H9 (cell line): ENCODE data around the gene LILRA6. TPM values are rescaled to one million over a fixed set of nuclear protein-coding genes. Genes with fewer than 3 reads are reported as not detected.

Experiments used
- DNase-seq: peaks from one replicate; pipeline ENCODE4 v3.0.0-alpha.2; 2017
- H2AFZ ChIP-seq: one replicate; pipeline ENCODE4 v1.6.1; 2013; ENCODE audit warnings: mild to moderate bottlenecking, low read length, control low read depth, moderate library complexity
- H2AK5ac ChIP-seq: 2 replicates; pipeline ENCODE4 v1.6.1; 2013; ENCODE audit warnings: low read length, control low read depth, mixed read lengths; ENCODE audit not compliant: insufficient read length
- H2BK120ac ChIP-seq: one replicate; pipeline ENCODE4 v1.6.1; 2013; ENCODE audit warnings: low read depth, mild to moderate bottlenecking, low read length, control low read depth, inconsistent platforms; ENCODE audit not compliant: poor library complexity, severe bottlenecking
- H2BK12ac ChIP-seq: 2 replicates; pipeline ENCODE4 v1.6.1; 2013; ENCODE audit warnings: low read length, control low read depth, mixed read lengths, low read depth; ENCODE audit not compliant: insufficient read length
- H2BK15ac ChIP-seq: 2 replicates; pipeline ENCODE4 v1.6.1; 2013; ENCODE audit warnings: low read depth, low read length, control low read depth
- H2BK20ac ChIP-seq: one replicate; pipeline ENCODE4 v1.6.1; 2013; ENCODE audit warnings: low read depth, mild to moderate bottlenecking, low read length, control low read depth, inconsistent platforms; ENCODE audit not compliant: poor library complexity, severe bottlenecking
- H2BK5ac ChIP-seq: 2 replicates; pipeline ENCODE4 v1.6.1; 2013; ENCODE audit warnings: low read length, control low read depth, mixed read lengths; ENCODE audit not compliant: insufficient read length
- H3K14ac ChIP-seq: 2 replicates; pipeline ENCODE4 v1.6.1; 2013; ENCODE audit warnings: low read length, control low read depth; ENCODE audit not compliant: insufficient read depth
- H3K18ac ChIP-seq: 2 replicates; pipeline ENCODE4 v1.6.1; 2013; ENCODE audit warnings: low read depth, mild to moderate bottlenecking, mixed read lengths, low read length, control low read depth; ENCODE audit not compliant: insufficient read length
- H3K23ac ChIP-seq: 2 replicates; pipeline ENCODE4 v1.6.1; 2013; ENCODE audit warnings: low read length, control low read depth, mixed read lengths, low read depth; ENCODE audit not compliant: insufficient read length
- H3K23me2 ChIP-seq: 2 replicates; pipeline ENCODE4 v1.6.1; 2013; ENCODE audit warnings: low read depth, mild to moderate bottlenecking, mixed read lengths, low read length, control low read depth; ENCODE audit not compliant: insufficient read length, poor library complexity, severe bottlenecking
- H3K27ac ChIP-seq: 2 replicates; pipeline ENCODE4 v1.5.1; 2013; ENCODE audit warnings: low read length, control low read depth, mixed read lengths, low read depth; ENCODE audit not compliant: insufficient read length
- H3K27me3 ChIP-seq: 2 replicates; pipeline ENCODE4 v1.6.1; 2013; ENCODE audit warnings: low read length, control low read depth, inconsistent platforms; ENCODE audit not compliant: insufficient read depth
- H3K4ac ChIP-seq: 2 replicates; pipeline ENCODE4 v1.6.1; 2013; ENCODE audit warnings: low read depth, mild to moderate bottlenecking, control low read depth, inconsistent platforms, low read length, moderate library complexity
- H3K4me1 ChIP-seq: 2 replicates; pipeline ENCODE4 v1.6.1; 2013; ENCODE audit warnings: low read length, control low read depth, inconsistent platforms; ENCODE audit not compliant: insufficient read depth
- H3K4me2 ChIP-seq: 2 replicates; pipeline ENCODE4 v1.6.1; 2013; ENCODE audit warnings: low read length, control low read depth, mixed read lengths; ENCODE audit not compliant: insufficient read length, insufficient read depth
- H3K56ac ChIP-seq: 2 replicates; pipeline ENCODE4 v1.6.1; 2013; ENCODE audit warnings: low read depth, mild to moderate bottlenecking, mixed read lengths, low read length, control low read depth; ENCODE audit not compliant: insufficient read length
- H3K79me1 ChIP-seq: 2 replicates; pipeline ENCODE4 v1.6.1; 2013; ENCODE audit warnings: low read depth, mild to moderate bottlenecking, moderate library complexity, low read length, control low read depth, inconsistent platforms; ENCODE audit not compliant: insufficient read depth, poor library complexity, severe bottlenecking
- H3K79me2 ChIP-seq: 2 replicates; pipeline ENCODE4 v1.6.1; 2013; ENCODE audit warnings: low read length, control low read depth, inconsistent platforms; ENCODE audit not compliant: insufficient read depth
- H3K9ac ChIP-seq: 2 replicates; pipeline ENCODE4 v1.6.1; 2013; ENCODE audit warnings: low read length, control low read depth, mixed read lengths; ENCODE audit not compliant: insufficient read length; ENCODE audit errors: extremely low read depth
- H3K9me3 ChIP-seq: one replicate; pipeline ENCODE4 v1.6.1; 2013; ENCODE audit warnings: low read depth, low read length, inconsistent platforms; ENCODE audit not compliant: control insufficient read depth
- H3T11ph ChIP-seq: one replicate; pipeline ENCODE4 v1.6.1; 2013; ENCODE audit warnings: mild to moderate bottlenecking, low read length, control low read depth, inconsistent platforms
- H4K20me1 ChIP-seq: one replicate; pipeline ENCODE4 v1.6.1; 2013; ENCODE audit not compliant: control insufficient read depth, insufficient read length, insufficient read depth
- H4K5ac ChIP-seq: 2 replicates; pipeline ENCODE4 v1.6.1; 2013; ENCODE audit warnings: low read depth, mild to moderate bottlenecking, mixed read lengths, low read length, control low read depth; ENCODE audit not compliant: insufficient read length
- H4K8ac ChIP-seq: replicated peaks from 2 replicates; pipeline ENCODE4 v1.6.1; 2013; ENCODE audit warnings: low read length, control low read depth, mixed read lengths, low read depth; ENCODE audit not compliant: insufficient read length
- H4K91ac ChIP-seq: 2 replicates; pipeline ENCODE4 v1.6.1; 2013; ENCODE audit warnings: low read depth, mild to moderate bottlenecking, moderate library complexity, mixed read lengths, low read length, control low read depth; ENCODE audit not compliant: insufficient read length
- H3K27ac Mint-ChIP-seq, 3 experiments: 2 replicates in 2 of 3; 3 replicates in 1 of 3; pipeline ENCODE4 v1.8.0; 2020 to 2021; ENCODE audit warnings: mixed read lengths in 3 of 3, mild to moderate bottlenecking in 1 of 3, moderate library complexity in 1 of 3
- H3K27me3 Mint-ChIP-seq: 2 replicates; pipeline ENCODE4 v1.8.0; 2021; ENCODE audit warnings: low read depth, mild to moderate bottlenecking, moderate library complexity, mixed read lengths
- H3K36me3 Mint-ChIP-seq, 3 experiments: 2 replicates in 2 of 3; 3 replicates in 1 of 3; pipeline ENCODE4 v1.8.0; 2020 to 2021; ENCODE audit warnings: low read depth in 3 of 3, mixed read lengths in 3 of 3; ENCODE audit not compliant: insufficient read depth in 1 of 3
- H3K4me1 Mint-ChIP-seq, 2 experiments: 2 replicates each; pipeline ENCODE4 v1.8.0; 2020; ENCODE audit warnings: mixed read lengths in 2 of 2
- H3K4me3 Mint-ChIP-seq, 2 experiments: 2 replicates in 1 of 2; 3 replicates in 1 of 2; pipeline ENCODE4 v1.8.0; 2020 to 2021; ENCODE audit warnings: mild to moderate bottlenecking in 2 of 2, mixed read lengths in 2 of 2, moderate library complexity in 1 of 2
- H3K9me3 Mint-ChIP-seq, 2 experiments: 2 replicates in 1 of 2; 3 replicates in 1 of 2; pipeline ENCODE4 v1.8.0; 2020; ENCODE audit warnings: mild to moderate bottlenecking in 2 of 2, mixed read lengths in 2 of 2, moderate library complexity in 1 of 2
- WGBS: extraction: QIAGEN DNeasy Blood & Tissue Kit; methylation state at CpG from one replicate; pipeline ENCODE4 v1.1.7; 2013; ENCODE audit warnings: missing lambda C conversion rate, low lambda C conversion rate, mixed read lengths; ENCODE audit not compliant: insufficient read length; ENCODE audit errors: extremely low coverage; 5-methylcytosine and 5-hydroxymethylcytosine counted together
- total RNA-seq: library from RNA; stranded (reverse); gene quantifications from 2 replicates; pipeline ENCODE4 v1.2.1, GENCODE V29; 2021
- TF ChIP-seq, protein P1 (sequence below): fragments of 200-600 bp; sonication (generic); conservative IDR thresholded peaks from 3 replicates; pipeline ENCODE4 v1.8.0; 2021; ENCODE audit warnings: antibody characterized with exemption, mild to moderate bottlenecking

Gene LILRA6
- total RNA-seq, 1 experiment from 2014 or later, result not detected

DNA sequence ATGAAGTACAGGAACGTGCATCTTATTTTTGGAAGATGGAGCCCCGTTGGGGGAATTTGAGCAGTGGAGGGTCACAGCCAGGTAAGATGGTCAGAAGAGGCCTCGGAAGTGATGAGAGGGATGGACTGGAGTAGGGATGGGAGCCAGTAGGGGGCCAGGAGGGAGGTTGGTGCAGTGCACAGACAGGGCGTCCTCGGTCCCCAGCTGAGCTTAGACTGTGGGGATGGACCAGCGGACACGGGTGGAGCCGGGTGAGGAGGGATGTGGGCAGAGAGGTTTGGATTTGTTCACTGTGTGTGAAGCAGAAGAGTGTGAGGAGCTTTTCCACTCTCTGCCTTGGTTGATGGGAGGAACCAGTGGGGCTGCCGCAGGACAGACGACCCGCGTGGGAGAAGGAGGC lies 31.4 kb downstream of the LILRA6 start:
- H3K4ac ChIP-seq, result no peak overlapping the region
- Mint-ChIP-seq H3K4me3 (no peak overlapping the region), H3K36me3 (peaks cover 36 to 52% (median 39%) of the 10 kb centered on the region in 3 experiments; a peak in 6 of 7 replicates), H3K9me3 (peaks cover 0 to 2% of the 10 kb centered on the region in 2 experiments; a peak in 2 of 5 replicates), H3K27me3 (peaks cover 3% of the 10 kb centered on the region), H3K27ac (peak overlapping the region in 2 of 3 experiments; percentile 4 to 90; a peak in 3 of 7 replicates), H3K4me1 (peaks cover 17 to 25% of the 10 kb centered on the region in 2 experiments)
- no peak overlapping the region for H2AK5ac ChIP-seq
- H3K9ac ChIP-seq, result no peak overlapping the region
- no peaks in the 10 kb centered on the region for H3K23me2 ChIP-seq
- no peak overlapping the region for H3K56ac ChIP-seq
- H3K27me3 ChIP-seq, result no peaks in the 10 kb centered on the region
- TF ChIP-seq, protein P1, sequence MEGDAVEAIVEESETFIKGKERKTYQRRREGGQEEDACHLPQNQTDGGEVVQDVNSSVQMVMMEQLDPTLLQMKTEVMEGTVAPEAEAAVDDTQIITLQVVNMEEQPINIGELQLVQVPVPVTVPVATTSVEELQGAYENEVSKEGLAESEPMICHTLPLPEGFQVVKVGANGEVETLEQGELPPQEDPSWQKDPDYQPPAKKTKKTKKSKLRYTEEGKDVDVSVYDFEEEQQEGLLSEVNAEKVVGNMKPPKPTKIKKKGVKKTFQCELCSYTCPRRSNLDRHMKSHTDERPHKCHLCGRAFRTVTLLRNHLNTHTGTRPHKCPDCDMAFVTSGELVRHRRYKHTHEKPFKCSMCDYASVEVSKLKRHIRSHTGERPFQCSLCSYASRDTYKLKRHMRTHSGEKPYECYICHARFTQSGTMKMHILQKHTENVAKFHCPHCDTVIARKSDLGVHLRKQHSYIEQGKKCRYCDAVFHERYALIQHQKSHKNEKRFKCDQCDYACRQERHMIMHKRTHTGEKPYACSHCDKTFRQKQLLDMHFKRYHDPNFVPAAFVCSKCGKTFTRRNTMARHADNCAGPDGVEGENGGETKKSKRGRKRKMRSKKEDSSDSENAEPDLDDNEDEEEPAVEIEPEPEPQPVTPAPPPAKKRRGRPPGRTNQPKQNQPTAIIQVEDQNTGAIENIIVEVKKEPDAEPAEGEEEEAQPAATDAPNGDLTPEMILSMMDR, result no peak
- H3K18ac ChIP-seq, result no peak overlapping the region
- no peak overlapping the region for H2BK120ac ChIP-seq
- peaks cover 3% of the 10 kb centered on the region for H4K20me1 ChIP-seq
- H2BK12ac ChIP-seq, result no peak overlapping the region
- no CpG with 5 or more reads among the region's 12 CpGs for WGBS
- H3K4me2 ChIP-seq, result no peak overlapping the region
- no peak overlapping the region for H3K23ac ChIP-seq
- no peak overlapping the region for H4K8ac ChIP-seq
- no peak overlapping the region for H2AFZ ChIP-seq
- no peaks in the 10 kb centered on the region for H3K79me2 ChIP-seq
- H3K14ac ChIP-seq, result no peak overlapping the region
- no peak overlapping the region for H3T11ph ChIP-seq
- H3K4me1 ChIP-seq, result no peaks in the 10 kb centered on the region
- H2BK20ac ChIP-seq, result no peak overlapping the region
- no peak overlapping the region for H2BK5ac ChIP-seq
- H4K5ac ChIP-seq, result no peak overlapping the region
- no peak for DNase-seq
- no peaks in the 10 kb centered on the region for H3K79me1 ChIP-seq
- H4K91ac ChIP-seq, result no peak overlapping the region
- H3K27ac ChIP-seq, result no peak overlapping the region
- H3K9me3 ChIP-seq, result no peaks in the 10 kb centered on the region
- no peak overlapping the region for H2BK15ac ChIP-seq
